PC-3 (cell line): ENCODE results near the gene SAA4.

Experiments used
- EZH2 ChIP-seq: fragments of 300-600 bp; sonication (generic); IDR thresholded peaks from one replicate; pipeline ENCODE4 v1.6.1; 2017; ENCODE audit warnings: antibody characterized with exemption, mild to moderate bottlenecking, low read length; ENCODE audit not compliant: unreplicated experiment
- TF ChIP-seq, protein P1 (sequence below): fragments of 300-600 bp; sonication (generic); conservative IDR thresholded peaks from 2 replicates; pipeline ENCODE4 v1.5.1; 2017; ENCODE audit warnings: antibody characterized with exemption, low read depth, mild to moderate bottlenecking, low read length

DNA sequence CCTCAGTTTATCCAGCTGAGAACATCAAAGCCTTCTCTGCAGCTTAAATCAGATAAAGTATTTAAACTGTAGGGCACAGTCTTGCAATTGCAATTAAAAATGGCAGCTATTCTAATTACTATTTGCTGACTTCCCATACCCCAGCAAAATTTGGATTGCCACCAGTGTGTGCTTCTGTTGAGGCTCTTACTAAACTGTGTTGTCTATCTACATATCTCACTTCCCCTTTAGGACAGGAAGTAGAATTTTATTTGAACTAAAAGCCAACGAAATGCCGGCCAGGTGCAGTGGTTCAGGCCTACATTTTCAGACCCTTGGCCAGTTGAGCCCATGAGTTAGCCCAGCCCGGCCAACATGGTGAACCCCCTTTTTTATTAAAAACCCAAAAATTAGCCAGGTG is 7.1 kb downstream of the SAA4 start:
- TF ChIP-seq, protein P1, sequence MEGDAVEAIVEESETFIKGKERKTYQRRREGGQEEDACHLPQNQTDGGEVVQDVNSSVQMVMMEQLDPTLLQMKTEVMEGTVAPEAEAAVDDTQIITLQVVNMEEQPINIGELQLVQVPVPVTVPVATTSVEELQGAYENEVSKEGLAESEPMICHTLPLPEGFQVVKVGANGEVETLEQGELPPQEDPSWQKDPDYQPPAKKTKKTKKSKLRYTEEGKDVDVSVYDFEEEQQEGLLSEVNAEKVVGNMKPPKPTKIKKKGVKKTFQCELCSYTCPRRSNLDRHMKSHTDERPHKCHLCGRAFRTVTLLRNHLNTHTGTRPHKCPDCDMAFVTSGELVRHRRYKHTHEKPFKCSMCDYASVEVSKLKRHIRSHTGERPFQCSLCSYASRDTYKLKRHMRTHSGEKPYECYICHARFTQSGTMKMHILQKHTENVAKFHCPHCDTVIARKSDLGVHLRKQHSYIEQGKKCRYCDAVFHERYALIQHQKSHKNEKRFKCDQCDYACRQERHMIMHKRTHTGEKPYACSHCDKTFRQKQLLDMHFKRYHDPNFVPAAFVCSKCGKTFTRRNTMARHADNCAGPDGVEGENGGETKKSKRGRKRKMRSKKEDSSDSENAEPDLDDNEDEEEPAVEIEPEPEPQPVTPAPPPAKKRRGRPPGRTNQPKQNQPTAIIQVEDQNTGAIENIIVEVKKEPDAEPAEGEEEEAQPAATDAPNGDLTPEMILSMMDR, result no peak
- no peak for TF ChIP-seq EZH2
